HG03159 (cell line): ENCODE measurements around the gene DZIP1L.
"Not testable (repeated sequence)": the region's sequence is repeated elsewhere in the genome, so short reads cannot be mapped to it uniquely, and the experiment has no call there.

Experiments
- ATAC-seq: cut with Tn5 transposase; IDR thresholded peaks from one replicate; pipeline ENCODE4 v1.9.1; 2021; ENCODE audit warnings: mild to moderate bottlenecking, moderate library complexity; ENCODE audit not compliant: unreplicated experiment

DZIP1L gene

GRCh38 chr3:138118612-138119422 is 3.4 kb upstream of the DZIP1L start:
- ATAC-seq, result peak; percentile 74

GRCh38 chr3:138114431-138114918 is 933 bp downstream of the DZIP1L start:
- no peak for ATAC-seq

- ATAC-seq, result no peak
These were observed 2.1 kb downstream of the DZIP1L start for GRCh38 chr3:138113326-138113725.

DNA sequence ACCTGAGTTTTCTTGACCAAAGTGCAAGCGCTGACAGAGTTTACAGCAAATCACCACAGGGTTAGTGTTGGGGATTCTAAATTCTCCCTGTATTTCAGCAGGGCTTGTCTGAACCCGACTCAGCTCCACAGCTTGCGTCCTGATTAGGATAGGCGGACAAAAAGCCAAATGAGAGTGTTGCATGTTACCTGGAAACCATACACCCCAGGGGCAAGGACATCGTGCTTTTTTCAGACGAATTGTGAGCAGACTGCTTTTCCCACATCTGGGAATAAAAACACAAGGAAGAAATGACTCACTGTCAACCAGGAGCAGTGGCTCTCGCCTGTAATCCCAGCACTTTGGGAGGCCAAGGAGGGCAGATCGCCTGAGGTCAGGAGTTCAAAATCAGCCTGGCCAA is 3.0 kb downstream of the DZIP1L start:
- ATAC-seq, result no peak

- ATAC-seq, result no peak
These were observed 9.8 kb downstream of the DZIP1L start for GRCh38 chr3:138105598-138105997.

DNA sequence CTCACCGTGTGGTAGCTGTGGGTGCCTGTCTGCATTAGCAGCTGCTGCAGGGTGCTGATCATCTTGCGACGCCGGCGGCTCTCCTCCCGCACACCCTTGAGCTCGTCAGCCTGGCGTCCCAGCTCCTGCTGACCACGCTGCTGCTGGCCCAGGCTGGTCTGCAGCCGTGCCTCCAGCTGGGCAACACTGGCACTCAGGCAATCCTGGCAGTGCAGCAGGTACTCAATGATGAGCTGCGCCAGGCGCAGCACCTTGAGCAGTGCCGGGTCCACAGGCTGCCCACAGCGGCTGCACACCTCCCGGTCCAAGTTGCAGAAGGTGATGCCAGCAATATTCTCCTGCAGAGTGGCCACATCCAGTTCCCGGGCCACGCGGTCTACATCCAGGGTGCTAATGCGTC is 11.9 kb downstream of the DZIP1L start:
- ATAC-seq, result no peak

GRCh38 chr3:138101351-138101940 is 14.0 kb downstream of the DZIP1L start:
- not testable (repeated sequence) for ATAC-seq

DNA sequence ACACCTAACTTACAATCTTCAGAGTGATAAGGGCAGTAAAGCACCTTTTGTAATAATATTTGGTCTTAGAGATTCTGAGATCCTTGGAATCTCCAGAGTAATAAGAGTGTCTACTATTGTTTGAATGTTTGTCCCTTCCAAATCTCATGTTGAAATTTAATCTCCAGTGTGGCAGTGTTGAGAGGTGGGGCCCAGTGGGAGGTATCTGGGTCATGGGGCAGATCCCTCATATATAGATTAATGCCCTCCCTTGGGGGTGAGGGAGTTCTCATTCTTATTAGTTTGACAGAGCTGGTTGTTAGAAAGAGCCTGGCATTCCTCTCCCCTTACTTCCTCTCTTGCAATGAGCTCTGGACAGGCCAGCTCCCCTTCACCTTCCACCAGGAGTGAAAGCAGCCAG is 16.0 kb downstream of the DZIP1L start:
- ATAC-seq, result no peak

DNA sequence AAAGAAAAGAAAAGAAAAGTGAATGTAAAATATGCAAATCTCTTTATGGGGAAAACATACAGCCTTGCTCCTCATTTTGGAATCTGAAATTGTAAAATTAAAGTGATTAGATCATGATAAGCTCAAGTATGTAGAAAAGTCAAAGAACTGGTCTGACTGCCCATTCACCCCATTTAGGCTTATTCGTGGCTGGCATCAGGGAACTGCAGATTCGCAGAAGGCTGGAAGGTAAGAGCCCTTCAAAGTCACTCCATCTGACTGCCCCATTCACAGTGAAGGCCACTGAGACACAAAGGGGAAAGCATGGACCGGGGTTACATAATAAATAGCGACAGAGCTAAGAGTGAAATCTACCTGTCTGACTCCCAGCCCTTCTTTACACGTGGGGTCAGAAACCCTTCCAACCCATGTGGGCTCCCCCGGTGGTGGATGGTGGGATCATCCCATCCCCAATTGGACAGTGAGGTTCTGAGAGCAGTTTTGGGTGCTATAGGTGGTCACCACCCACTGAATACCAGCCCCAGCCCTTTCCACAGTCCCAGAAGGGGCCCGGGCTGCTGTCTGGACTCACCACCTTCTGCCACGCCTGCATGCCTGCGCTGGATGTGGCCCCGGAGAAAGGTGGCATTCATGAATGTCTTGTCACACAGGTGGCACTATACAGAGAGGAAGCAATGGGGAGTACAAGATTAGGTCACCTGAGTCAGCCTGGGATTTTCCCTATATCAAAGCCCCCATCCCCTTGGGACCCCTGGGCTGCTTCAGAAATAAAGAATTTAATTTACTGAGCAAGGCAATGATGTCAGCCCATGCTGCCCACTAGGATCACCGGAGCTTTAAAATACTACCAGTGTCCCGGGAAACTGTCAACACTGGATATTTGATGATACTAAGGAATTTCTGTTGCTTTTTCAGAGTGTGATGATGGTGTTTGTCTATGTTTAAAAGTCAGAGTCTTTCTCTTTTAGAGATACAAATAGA is 17.9 kb downstream of the DZIP1L start:
- ATAC-seq, result peak; percentile 92

GRCh38 chr3:138093721-138094120 is 21.7 kb downstream of the DZIP1L start:
- ATAC-seq, result no peak

DNA sequence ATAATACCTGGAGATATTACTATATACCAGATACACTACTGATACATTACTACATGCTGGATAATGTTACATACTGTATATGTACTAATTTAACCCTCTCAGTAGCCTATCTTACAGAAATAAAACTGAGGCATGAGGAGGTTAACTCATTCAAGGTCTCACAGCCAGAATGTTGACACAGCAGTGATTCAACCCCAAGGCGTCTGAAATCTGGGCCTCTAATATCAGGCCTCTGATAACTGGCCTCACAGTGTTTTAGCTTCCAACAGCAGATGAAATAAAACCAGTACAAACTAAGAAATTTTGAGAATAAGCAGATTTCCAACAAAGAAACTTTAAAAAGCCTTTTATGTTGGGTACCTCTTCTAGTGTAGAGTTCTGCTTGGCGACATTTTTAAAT is 23.4 kb downstream of the DZIP1L start:
- no peak for ATAC-seq

GRCh38 chr3:138089091-138089490 is 26.3 kb downstream of the DZIP1L start:
- ATAC-seq, result no peak

- not testable (repeated sequence) for ATAC-seq
These were observed 29.7 kb downstream of the DZIP1L start for GRCh38 chr3:138085745-138086144.

GRCh38 chr3:138084196-138084595 is 31.2 kb downstream of the DZIP1L start:
- no peak for ATAC-seq

DNA sequence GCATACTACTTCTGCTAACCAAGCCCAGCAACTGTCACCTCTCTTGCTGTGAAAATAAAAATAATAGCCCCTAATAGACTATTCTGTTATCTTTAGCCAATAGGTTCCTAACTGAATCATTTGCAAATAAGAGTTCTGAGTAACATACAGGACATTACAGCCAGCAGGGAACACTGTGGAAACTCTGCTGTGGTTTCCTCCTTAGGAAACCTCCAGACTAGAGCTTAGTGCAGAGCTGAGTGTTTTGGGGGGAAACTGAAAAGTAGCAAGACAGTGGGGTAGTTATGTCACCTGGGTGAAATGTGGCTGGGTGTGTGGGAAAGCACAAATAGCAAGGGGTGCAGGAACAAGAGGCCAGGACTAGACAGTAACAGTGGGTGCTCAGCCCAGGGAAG is 32.4 kb downstream of the DZIP1L start:
- no peak for ATAC-seq

DNA sequence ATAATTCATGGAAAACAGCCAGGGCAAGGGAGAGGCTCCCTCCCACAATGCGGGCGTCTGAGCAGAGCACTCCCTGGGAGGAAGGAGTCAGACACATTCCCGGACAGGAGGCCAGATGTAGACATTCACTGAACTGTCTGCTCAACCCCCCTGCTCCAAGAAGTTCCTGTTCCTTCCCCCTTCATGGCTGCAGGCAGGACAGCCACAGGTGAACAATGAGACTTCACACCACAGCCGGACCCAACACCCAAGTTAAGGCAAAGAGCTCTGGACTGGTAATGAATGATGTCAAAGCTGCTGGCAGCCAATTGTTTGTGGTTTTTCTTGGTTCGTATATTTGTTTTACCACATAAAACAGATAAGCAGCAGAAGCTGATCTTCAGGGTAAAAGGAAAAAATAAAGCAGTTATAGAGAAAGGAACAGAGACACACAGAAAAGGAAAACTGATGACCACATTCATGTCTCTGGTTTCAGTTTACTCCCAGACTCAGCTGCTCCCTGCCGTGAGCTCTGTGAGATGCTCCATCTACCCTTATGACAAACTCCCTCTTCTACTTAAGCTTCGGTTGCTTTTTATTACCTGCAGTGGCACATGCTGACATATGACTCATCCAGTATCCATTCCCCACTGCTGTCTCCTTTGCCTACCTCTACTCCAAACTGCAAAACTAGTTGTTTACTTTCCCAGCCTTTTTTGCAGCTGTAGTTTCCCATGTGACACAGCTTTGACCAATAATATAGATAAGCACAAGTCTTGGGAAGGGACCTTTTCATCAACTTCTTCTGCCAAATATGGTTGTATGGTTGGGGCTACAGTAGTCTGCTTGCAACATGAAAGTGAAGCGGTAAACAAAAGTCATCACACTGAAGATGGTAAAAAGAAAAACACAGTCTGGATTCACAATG is 33.1 kb downstream of the DZIP1L start:
- no peak for ATAC-seq

DNA sequence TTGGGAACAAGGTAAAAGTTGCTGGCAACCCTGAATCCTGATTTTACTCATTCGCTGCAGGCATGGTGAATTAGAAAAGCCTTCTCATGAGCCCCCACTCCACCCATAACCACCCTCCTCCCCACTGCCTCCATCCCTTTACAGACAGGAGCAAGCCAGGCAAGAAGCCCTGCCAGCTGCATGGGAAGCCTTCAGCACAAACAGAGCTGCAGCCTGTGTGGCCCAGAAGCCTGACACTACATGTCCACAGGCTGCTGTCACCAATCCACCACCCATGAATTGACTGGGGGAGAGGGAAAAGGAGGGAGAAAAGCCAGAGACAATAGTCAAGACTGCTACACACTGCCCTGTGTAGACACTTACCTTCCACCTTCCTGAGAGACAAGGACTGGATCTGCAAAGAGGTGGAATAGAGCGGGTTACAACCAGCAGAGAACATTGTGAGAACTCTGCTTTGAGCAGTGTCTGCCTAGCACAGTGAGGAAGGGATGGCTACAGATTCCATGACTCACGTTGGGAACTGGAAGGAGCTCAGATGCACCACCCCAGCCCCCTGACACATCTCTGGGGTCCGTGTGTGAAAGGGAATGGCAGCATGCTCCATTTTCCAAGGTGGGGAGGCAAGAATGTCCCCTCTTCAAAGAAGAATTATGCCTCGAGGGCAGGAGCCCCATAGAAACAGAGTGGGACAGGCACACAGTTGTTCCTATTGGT is 33.9 kb downstream of the DZIP1L start:
- no peak for ATAC-seq

- ATAC-seq, result no peak
These were observed 35.5 kb downstream of the DZIP1L start for GRCh38 chr3:138079901-138080300.

DNA sequence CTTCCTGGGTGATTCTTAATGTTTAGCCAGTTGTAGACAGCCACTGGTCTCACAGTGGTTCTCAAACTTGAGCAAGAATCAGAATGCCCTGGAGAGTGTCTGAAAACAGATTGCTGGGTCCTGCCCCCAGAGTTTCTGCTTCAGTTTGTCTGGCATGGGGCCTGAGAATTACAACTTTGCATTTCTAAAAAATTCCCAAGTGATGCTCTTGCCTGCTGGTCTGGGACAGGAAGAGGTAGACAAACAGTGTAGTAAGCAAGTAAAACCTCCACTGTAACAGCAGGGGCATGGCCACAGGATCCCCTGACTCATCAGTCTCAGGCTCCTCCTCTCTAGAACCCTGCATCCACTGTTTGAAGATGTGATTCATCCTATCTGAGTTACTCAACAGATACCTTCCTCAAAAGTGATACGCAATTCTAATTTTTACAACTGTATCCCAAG is 36.5 kb downstream of the DZIP1L start:
- no peak for ATAC-seq

DNA sequence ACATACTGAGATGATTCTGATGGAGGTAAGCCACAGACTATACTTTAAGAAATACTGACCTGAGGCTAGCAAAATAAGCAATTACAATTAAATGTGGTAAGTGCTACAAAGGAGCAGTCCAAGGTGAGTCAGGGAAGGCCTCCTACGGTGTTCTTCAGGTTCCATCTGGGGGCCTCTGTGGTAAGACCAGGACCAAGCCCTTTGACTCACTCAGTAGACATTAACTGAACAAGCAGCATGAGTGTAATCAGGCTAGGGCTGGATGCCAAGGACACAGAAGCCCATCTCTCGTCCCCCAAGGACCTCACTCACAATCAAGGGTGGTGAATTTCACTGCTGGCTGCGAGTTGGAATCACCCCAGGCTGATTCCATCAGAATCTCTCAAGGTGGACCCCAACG is 37.3 kb downstream of the DZIP1L start:
- no peak for ATAC-seq
